ENCODE results near the gene ZNF358.

ZNF358 gene

DNA sequence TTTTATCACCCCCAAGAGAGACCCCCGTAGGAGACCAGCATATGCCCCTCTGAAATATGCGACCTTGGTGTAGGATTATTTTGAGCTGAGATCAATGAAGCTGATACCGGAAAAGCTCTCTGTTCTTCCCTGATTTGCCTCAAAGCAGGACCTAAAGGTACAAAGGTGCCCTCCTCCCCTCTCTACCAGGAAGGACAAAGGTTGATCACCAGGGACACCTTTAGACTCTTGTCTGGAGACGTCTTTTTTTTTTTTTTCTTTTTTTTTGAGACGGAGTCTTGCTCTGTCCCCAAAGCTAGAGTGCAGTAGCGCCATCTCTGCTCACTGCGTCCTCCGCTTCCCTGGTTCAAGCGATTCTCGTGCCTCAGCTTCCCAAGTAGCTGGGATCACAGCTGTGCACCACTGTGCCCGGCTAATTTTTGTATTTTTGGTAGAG is 26.3 kb upstream of the ZNF358 start:
- no peak for DNase-seq

DNA sequence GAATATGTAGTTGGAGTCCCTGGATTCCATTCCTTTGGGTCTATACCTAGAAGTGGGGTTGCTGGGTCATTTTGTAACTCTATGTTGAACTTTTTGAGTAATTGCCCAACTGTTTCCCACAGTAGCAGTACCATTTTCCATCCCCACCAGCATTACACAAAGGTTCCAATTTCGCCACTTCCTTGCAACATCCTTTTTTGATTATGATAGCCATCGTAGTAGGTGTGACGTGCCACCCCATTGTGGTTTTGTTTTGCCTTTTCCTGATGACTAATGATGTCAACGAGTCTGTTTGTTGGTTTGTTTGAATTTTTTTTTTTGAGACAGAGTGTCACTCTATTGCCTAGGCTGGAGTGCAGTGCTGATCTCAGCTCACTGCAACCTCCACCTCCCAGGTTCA is 23.8 kb upstream of the ZNF358 start:
- no peak for DNase-seq

DNA sequence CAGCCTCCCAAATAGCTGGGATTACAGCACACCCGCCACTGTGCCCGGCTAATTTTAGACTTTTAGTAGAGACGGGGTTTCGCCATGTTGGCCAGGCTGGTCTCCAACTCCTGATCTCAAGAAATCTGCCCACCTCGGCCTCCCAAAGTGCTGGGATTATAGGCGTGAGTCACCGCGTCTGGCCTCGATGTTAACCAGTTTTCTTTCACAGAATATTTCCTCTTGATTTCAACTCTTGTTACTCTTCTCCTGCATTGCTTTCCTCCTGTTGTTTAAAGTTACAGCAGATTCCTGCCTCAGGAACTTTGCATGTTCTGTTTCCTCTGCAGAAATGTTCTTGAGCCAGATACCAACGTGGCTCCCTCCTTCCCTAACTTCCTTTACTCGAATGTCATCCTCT is 23.3 kb upstream of the ZNF358 start:
- no peak for DNase-seq

DNA sequence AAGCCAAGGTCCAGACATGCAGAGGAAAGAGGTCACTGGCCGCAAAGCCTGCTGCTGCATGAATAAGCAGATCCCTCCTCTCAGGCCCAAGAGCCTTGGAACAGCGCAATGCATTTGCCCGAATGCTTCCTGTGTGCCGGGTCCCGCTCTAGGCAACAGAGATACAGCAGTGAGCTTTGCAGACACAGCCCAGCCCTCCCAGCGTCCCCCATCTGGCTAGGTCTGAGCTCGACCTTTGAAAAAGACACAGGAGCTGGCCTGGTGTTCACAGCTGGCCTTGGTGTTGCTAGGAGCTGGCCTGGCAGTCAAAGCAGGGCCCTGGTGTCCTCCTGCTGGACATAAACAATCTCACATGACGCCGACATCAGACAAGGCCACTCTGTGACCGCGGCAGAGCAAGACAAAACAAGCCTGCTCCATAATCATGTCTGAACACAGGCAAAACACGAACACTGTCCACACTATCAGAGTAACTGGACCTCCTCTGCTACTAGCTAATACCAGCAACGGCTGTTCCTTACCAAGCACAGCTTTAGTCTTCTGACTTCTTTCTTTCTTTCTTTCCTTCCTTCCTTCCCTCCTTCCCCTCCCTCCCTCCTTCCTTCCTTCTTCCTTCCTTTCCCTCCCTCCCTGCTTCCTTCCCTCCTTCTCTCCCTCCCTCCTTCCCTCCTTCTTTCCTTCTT is 21.3 kb upstream of the ZNF358 start:
- no peak for DNase-seq

DNA sequence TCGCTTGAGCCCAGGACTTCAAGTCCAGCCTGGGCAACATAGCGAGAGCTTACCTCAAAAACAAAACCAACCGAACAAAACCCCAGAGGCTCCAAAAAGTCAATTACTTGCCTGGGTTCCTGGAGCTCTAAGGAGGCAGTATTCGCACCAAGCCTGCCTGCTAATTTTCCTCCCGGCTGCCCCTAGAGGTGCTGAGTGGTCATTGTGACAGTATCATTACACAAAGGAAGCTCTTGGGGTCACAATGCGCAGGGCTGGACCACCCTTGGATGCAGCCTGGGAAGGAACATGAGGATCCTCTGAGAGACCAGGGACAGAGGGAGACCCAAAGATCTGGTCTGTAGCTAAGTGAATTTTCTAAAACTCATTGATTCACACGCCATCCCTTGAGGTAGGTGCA is 18.6 kb upstream of the ZNF358 start:
- no peak for DNase-seq

DNA sequence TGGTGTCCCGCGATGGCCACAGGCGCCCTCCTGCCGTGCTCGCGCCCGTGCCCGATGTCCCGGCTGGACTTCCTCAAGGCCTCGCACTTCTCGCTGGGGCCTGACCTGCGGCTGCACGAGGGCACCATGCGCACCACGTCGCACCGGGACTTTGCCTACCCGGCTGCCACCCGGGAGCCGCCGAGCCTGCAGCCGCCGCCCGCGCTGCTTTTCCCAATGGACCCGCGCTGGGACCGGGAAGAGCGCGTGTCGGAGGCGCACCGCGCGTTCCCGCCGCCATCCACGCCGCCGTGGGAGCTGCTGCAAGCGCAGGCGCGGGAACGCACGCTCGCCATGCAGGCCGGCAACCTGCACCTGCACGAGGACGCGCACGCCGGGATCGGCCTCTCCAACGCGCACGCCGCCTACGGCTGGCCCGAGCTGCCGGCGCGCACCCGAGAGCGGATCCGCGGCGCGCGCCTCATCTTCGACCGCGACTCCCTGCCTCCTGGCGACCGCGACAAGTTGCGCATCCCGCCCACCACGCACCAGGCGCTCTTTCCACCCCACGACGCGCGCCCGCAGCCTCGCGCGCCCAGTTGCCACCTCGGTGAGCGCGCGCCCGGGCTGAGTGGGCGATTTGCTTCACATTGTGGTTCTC is 15.0 kb upstream of the ZNF358 start:
- DNase-seq: peak; percentile 85

DNA sequence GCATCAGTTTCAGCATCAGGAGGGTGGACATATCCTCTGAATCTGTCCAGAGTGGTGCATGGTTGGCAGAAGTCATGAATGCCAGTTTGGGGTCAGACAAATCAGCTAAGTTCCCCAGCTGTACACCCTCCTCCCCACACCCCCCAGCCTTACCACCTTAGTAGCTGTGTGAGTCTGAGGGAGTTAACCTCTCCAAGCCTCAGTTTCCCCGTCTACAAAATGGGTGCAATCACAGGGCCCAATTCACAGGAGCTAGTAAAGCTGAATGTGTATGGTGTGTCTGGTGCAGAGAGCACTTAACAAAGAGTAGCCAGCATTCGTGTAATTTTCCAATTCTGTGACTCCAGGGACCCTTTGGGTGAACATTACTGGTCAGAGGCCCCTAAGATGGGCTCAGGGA is 13.4 kb upstream of the ZNF358 start:
- DNase-seq: no peak

DNA sequence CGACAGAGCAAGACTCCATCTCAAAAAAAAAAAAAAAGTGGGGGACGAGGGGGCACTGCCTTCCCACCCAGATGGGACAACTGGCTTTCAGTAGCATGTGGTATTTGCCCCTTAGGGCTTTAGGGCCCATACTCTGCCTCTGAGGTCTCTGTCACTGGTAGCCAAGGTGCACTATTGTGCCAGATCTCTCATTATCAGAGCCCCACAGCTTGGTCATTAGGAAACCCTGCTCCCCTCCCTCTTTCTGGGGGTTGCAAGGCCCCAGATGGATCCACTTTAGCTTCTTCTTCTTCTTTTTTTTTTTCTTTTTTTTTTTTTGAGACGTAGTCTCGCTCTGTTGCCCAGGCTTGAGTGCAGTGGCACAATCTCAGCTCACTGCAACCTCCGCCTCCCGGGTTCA is 11.2 kb upstream of the ZNF358 start:
- no peak for DNase-seq

DNA sequence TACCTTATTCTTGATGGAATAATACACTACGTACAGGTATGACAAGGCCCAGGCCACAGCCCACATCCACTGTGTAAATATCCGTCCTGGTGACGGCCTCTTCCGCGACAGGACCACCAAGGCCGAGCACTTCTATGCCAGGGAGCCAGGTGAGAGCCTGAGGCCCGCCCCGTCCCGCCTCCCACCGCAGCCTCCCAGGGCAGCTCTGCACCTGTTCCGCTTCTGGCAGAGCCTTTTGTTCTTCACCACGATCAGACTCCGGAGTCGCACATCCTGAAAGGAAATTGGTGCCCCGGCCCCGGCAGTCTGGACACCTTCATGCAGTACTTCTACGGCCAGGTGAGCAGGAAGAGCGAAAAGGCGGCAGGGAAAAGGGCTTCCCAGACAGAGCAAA is 10.6 kb upstream of the ZNF358 start:
- DNase-seq: peak; percentile 60

DNA sequence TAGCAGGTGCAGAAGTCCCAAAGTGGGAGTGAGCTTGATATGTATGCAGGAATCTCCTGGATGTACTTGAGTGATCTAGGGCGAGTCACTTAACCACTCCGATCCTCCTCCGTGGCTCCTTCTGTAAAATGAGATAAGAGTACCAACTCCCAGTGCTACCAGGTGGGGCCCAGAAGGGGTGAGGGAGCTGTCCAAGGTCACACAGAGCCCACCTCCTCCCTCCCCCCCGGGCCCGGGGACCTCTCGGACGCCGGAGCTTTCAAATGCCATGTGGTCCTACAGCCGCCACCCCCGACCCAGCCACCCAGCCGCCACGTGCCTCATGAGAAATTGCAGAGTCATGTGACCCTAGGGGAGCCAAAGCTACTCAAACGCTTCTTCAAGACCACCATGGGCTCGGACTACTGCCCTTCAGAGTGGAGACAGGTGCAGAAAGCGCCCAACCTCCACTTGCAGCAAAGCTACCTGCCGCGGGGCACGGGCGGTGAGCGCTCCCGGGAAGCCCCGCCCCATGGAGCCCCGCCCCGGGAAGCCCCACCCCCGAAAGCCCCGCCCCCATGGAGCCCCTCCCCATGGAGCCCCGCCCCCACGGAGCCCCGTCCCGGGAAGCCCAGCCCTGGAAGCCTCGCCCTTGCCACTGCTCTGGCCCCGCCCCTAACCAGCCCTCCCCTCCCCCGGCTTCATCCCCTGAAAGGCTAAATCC is 10.1 kb upstream of the ZNF358 start:
- peak; percentile 55 for DNase-seq

DNA sequence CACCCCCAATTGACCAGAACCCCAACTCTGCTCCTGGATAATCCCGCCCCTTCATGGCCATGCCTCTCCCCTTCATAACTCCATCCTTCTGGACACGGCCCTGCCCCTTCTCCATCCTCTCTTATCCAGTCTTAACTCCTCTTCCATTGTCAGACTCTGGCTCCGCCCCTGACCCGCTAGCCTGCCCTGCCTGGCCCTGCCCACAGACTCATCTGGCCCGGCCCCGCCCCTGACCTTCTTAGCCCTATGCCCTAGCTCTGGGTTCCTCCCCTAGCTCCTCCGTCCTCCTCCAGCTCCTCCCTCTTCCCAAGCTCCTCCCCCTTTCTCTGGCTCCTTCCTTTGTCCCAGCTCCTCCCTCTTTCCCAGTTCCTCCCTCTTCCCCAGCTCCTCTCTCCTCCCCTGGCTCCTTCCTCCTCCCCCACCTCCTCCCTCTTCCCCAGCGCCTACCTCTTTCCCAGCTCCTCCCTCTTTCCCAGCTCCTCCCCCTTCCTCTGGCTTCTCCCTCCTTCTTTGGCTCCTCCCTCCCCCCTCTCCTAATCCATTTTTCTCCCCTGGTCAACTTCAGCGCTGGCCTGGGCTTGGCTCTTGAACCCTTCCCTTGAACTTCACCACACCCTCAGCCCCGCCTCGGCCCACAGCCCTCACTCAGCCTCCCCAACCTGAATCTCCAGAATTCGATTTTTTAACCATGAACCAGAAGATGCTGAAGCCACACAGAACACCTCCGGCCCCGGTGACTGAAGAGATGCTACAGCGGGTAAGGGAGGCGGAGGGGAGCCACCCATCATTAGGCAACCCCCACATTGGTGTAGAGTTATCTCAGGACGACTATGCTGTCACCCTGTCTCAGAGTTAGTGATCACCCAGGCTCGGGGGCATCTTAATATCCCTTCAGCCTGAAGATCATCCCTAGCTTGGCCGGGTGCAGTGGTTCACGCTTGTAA is 9.2 kb upstream of the ZNF358 start:
- peak; percentile 92 for DNase-seq

DNA sequence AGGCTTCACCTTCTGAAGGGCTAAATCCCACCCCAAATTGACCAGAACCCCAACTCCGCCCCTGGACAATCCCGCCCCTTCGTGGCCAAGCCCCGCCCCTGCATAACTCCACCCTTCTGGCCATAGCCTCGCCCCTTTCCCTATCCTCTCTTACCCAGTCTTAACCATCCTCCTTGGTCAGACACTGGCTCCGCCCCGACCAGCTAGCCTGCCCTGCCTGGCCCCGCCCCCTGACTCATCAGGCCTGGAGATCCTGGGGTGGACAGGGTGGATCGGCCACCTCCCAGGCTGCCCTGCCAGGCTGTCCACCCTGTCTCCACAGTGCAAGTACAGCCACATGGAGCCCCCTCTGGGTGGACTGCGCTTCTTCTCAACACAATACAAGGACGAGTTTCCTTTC is 8.0 kb upstream of the ZNF358 start:
- peak; percentile 65 for DNase-seq

DNA sequence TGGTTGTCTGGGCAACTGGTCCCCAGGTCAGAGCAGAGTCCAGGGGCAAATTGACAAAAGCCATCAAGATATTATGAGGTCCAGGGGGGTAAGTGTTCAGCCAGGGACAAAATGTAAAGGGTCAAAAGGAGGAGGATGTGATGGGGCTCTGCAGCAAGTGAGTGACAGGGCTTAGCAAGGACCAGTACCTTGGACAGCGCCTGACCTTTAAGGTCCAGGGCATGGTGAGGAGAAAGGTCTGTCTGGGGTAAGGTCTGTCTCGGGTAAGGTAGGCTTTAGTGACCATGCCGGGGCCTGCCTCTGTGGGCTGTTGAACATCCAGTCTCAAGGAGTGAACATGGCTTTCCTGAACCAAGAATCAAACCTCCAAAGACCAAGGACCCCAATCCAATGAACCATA is 6.3 kb upstream of the ZNF358 start:
- DNase-seq: no peak

DNA sequence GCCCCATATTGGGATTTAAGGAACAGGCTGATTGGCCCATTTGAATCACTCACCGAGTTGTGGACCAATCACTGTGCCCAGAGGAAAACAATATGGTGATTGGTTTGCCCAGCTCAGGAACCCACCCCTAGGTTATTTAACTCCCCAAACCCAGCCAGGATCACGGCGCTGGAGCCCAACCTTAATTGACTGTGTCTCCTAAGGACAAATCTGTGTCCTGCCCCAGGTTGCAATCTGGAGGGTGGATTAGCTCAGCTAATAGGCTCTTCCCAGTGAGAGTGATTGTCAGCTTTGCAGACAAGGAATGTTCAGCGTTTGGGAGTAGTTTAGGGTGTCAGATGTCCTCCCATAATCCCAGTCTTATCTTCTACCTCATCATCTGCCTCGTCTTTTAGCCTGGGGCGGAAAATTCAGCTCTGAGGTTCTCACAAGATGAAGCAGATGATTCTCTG is 3.5 kb upstream of the ZNF358 start:
- DNase-seq: no peak

DNA sequence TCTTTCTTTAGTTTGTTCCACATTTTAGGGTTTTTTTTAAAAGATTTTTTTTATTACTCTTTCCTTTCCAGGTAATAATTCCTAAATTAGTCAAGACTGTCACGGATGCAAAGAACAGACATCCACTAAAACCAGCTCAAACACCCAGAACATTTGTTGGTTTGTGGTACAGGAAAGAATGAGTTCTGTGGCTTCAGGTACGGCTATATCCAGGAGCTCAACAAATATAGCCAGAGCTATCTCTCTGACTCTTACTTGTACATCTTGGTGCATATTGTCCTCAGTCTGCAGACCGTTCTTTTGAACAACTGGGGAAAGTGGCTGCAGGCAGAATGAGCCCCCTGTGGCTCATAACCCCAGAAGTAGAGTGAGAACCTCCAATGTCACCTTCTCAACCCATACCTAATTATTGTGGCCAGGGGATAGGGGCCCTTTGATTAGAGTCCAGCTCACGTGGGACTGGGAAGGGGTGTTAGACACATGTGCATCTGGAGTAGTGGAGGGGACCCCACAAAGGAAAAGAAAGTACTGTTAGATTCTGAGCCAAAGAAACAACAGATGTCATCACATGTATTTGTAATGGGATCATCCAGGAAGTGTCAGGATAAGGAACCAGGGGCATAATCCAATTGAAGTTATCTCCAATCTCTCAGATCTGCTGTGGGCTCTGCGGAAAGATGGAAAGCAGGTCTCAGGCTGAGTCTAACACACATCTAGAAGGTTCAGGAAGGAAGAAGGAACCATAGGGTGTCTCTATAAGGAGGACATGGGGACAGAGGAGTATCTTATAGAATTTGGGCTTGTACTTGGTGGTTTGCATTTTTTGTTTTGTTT is 1.9 kb upstream of the ZNF358 start:
- no peak for DNase-seq

DNA sequence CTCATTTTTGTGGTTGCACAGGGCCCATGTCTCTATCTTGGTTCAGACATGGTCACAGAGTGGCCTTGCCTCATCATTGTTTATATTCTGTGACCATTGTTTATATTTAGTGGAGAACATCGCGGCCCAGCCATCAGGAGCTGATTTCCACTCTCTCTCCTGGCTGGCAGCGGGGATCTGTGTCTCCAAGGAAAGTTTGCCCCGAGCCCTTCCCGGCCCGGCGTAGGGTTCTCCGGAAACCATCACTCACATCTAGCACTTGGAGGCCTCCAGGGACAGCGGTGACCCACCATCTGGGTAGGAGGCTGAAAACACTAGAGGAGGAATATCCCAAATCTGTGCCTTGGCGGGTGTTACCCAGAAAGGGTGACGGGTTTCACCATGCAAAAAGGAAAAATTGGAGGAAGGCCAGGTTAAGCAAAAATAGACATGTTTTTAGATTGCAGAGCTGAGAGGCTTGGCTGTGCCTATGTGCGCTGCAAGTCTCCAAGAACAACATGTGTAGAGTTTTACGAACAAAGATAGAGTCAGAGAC is 726 bp upstream of the ZNF358 start:
- no peak for DNase-seq

DNA sequence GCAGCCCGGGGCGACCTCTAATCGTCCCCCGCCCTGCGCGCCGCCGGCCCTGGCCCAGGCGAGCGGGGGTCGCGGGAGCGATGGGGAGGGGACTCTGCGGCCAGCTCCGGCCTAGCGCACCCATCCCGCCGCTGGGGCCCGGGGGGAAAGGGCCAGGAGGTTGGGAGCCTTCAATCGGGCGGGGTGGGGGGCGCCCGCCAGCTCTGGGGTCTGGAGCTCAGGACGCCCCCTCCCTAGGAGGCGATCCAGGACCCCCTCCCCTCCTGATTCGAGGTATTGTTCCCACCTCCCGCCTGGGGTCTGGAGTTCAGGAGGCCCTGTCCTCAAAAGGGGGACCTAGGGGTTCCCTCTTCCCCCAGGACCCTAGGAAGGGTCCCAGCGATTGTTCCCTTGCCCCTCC is 430 bp downstream of the ZNF358 start:
- no peak for DNase-seq

DNA sequence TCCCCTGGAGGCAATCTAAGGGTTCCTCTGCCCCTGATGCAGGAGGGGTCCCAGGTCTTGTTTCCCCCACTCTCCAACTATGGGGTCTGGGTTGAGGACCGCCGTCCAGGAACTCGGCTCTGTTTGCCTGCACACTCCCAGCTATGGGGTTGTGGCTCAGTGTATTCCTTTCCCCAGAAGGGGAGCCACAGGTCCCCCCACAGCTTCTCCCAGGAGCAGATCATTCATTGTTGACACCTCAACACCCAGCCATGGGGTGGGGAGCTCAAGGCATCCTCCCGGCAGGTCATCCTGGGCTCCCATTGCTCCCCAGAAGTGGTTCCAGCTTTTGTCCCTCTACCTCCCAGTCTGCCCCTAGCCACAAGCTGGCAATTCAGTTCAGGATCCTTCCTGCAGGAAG is 975 bp downstream of the ZNF358 start:
- no peak for DNase-seq

DNA sequence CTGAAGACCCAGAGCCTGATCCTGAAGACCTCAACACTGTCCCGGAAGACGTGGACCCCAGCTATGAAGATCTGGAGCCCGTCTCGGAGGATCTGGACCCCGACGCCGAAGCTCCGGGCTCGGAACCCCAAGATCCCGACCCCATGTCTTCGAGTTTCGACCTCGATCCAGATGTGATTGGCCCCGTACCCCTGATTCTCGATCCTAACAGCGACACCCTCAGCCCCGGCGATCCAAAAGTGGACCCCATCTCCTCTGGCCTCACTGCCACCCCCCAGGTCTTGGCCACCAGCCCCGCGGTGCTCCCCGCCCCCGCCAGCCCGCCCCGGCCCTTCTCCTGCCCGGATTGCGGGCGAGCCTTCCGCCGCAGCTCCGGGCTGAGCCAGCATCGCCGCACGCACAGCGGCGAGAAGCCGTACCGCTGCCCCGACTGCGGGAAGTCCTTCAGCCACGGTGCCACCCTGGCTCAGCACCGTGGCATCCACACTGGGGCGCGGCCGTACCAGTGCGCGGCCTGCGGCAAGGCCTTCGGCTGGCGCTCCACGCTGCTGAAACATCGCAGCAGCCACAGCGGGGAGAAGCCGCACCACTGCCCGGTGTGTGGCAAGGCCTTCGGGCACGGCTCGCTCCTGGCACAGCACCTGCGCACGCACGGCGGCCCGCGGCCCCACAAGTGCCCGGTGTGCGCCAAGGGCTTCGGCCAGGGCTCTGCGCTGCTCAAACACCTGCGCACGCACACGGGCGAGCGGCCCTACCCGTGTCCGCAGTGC is 3.6 kb downstream of the ZNF358 start:
- no peak for DNase-seq

DNA sequence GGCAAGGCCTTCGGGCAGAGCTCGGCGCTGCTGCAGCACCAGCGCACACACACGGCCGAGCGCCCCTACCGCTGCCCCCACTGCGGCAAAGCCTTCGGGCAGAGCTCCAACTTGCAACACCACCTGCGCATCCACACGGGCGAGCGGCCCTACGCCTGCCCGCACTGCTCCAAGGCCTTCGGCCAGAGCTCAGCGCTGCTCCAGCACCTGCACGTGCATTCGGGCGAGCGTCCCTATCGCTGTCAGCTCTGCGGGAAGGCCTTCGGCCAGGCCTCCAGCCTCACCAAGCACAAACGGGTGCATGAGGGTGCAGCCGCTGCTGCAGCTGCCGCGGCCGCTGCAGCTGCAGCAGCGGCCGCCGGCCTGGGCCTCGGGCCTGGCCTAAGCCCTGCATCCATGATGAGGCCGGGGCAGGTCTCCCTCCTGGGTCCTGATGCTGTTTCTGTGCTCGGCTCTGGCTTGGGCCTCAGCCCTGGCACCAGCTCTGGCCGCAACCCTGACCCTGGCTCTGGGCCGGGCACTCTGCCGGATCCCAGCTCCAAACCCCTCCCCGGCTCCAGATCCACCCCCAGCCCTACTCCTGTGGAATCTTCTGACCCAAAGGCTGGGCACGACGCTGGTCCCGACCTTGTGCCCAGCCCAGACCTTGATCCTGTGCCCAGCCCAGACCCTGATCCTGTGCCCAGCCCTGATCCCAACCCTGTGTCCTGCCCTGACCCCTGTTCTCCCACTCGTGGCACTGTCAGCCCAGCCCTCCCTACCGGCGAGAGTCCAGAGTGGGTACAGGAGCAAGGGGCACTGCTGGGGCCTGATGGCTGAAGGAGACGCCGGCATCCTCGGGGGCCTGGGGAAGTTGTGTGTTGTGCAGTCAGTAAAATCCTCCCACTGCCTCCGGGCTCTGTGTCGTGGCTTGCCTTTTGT is 4.5 kb downstream of the ZNF358 start:
- no peak for DNase-seq

All from NCI-H774 (cell line).